K562 (cell line): ENCODE results near the gene XAB2. TPM values are rescaled to one million over a fixed set of nuclear protein-coding genes. Genes with fewer than 3 reads are reported as not detected.

Experiments
- ATAC-seq: fragments of 200-7000 bp; cut with Tn5 transposase; 3 replicates; pipeline ENCODE4 v1.9.1; 2020; ENCODE audit warnings: moderate library complexity
- BruUV-seq: library from RNA; stranded (reverse); fragments of 400-500 nt; replicated peaks from 2 replicates; lab custom pipeline; 2021; lab: Mats Ljungman, UMichigan
- CTCF ChIA-PET: fragments of 300-600 bp; formaldehyde crosslinking; extraction: SDS; loops from one replicate; lab custom pipeline; 2021; ENCODE audit warnings: low intra/inter-chr PET ratio; lab: Yijun Ruan, JAX
- POLR2A ChIA-PET: fragments of 300-600, 350-650 bp; sonication (Branson Sonifier 250); formaldehyde crosslinking; extraction: SDS; loops from one replicate; lab custom pipeline; 2021; ENCODE audit warnings: antibody characterized with exemption, inconsistent platforms; lab: Yijun Ruan, JAX
- DNase-seq, 4 experiments: peaks; one replicate each; pipeline versions ENCODE4 v3.0.0 to v3.0.0-alpha.2; 2011 to 2018; ENCODE audit warnings: low spot score in 3 of 4, mixed read lengths in 3 of 4; ENCODE audit errors: extremely low read depth in 1 of 4
- FAIRE-seq: peaks from 2 replicates; lab custom pipeline; 2011; peaks lifted over from hg19 to GRCh38; lab: Jason Lieb, UNC
- H2AFZ ChIP-seq: 2 replicates; pipeline ENCODE4 v1.6.0; 2011; ENCODE audit warnings: low read depth, low read length, control low read depth, inconsistent platforms
- H3K27ac ChIP-seq: fragments of 200-600 bp; 3 replicates; pipeline ENCODE4 v1.8.0; 2011; ENCODE audit warnings: low read depth, mild to moderate bottlenecking, control low read depth, inconsistent platforms, low read length, moderate library complexity, mixed read lengths; ENCODE audit errors: extremely low read depth
- H3K27me3 ChIP-seq, 2 experiments: fragments of 300-600 bp in 1 of 2; 2 replicates in 1 of 2; 3 replicates in 1 of 2; pipeline versions ENCODE4 v1.6.0 to v1.8.0; 2011; ENCODE audit warnings: inconsistent platforms in 2 of 2, low read length in 2 of 2, mild to moderate bottlenecking in 1 of 2, mixed read lengths in 1 of 2, moderate library complexity in 1 of 2; ENCODE audit not compliant: control insufficient read depth in 2 of 2, insufficient read depth in 2 of 2
- H3K36me3 ChIP-seq: fragments of 300-600 bp; 3 replicates; pipeline ENCODE4 v1.8.0; 2011; ENCODE audit warnings: mild to moderate bottlenecking, low read length, inconsistent platforms; ENCODE audit not compliant: control insufficient read depth, insufficient read depth
- H3K4me1 ChIP-seq, 2 experiments: fragments of 200-600 bp in 1 of 2; replicated peaks in 1 of 2; 2 replicates in 1 of 2; 3 replicates in 1 of 2; pipeline versions ENCODE4 v1.5.1 to v1.8.0; 2011; ENCODE audit warnings: inconsistent platforms in 2 of 2, low read length in 2 of 2, mild to moderate bottlenecking in 1 of 2, mixed read lengths in 1 of 2, moderate library complexity in 1 of 2; ENCODE audit not compliant: control insufficient read depth in 2 of 2, insufficient read depth in 2 of 2
- H3K4me2 ChIP-seq: 2 replicates; pipeline ENCODE4 v1.6.1; 2011; ENCODE audit warnings: low read length, control low read depth, inconsistent platforms, mixed read lengths; ENCODE audit not compliant: insufficient read depth
- H3K4me3 ChIP-seq: fragments of 200-600 bp; sonication (generic), shearing (Covaris generic); 2 replicates; pipeline ENCODE4 v1.5.1; 2016; ENCODE audit warnings: control low read depth, inconsistent platforms
- H3K79me2 ChIP-seq: fragments of 200-600 bp; 3 replicates; pipeline ENCODE4 v1.8.0; 2011; ENCODE audit warnings: low read length, inconsistent platforms; ENCODE audit not compliant: control insufficient read depth, insufficient read depth
- H3K9ac ChIP-seq, 2 experiments: 2 replicates each; pipeline versions ENCODE4 v1.6.0 to v1.6.1; 2011; ENCODE audit warnings: low read depth in 2 of 2, low read length in 2 of 2, control low read depth in 1 of 2, inconsistent platforms in 1 of 2, mild to moderate bottlenecking in 1 of 2, mixed read lengths in 1 of 2; ENCODE audit not compliant: insufficient read depth in 1 of 2
- H3K9me1 ChIP-seq: one replicate; pipeline ENCODE4 v1.6.0; 2011; ENCODE audit warnings: inconsistent platforms, mild to moderate bottlenecking, low read length, moderate library complexity; ENCODE audit not compliant: control insufficient read depth, insufficient read depth
- H3K9me3 ChIP-seq: replicated peaks from 2 replicates; pipeline ENCODE4 v1.5.1; 2011; ENCODE audit warnings: low read depth, low read length, inconsistent platforms; ENCODE audit not compliant: control insufficient read depth, insufficient read depth
- H4K20me1 ChIP-seq: replicated peaks from 2 replicates; pipeline ENCODE4 v1.6.1; 2011; ENCODE audit warnings: low read length, inconsistent platforms, mixed read lengths; ENCODE audit not compliant: control insufficient read depth, insufficient read depth
- ADNP ChIP-seq: fragments of 200-800 bp; sonication (Bioruptor generic); IDR thresholded peaks from 2 replicates; pipeline ENCODE4 v1.6.1; 2016; ENCODE audit warnings: missing genetic modification characterization, missing compliant biosample characterization
- BHLHE40 ChIP-seq: IDR thresholded peaks from 2 replicates; pipeline ENCODE4 v1.6.1; 2011; ENCODE audit warnings: low read length, improper control_type of control experiment
- ESRRB ChIP-seq: fragments of 250-450 bp; sonication (Bioruptor Pico); IDR thresholded peaks from 2 replicates; pipeline ENCODE4 v1.5.0; 2020; ENCODE audit warnings: mild to moderate bottlenecking, moderate library complexity, borderline replicate concordance
- HDAC2 ChIP-seq: fragments of 450-650 bp; IDR thresholded peaks from 2 replicates; pipeline ENCODE4 v1.6.1; 2016; ENCODE audit warnings: mild to moderate bottlenecking
- KDM2B ChIP-seq: fragments of 250-450 bp; sonication (Bioruptor Pico); IDR thresholded peaks from 2 replicates; pipeline ENCODE4 v1.8.0; 2021; ENCODE audit warnings: mild to moderate bottlenecking, moderate library complexity
- MEF2A ChIP-seq: IDR thresholded peaks from 2 replicates; pipeline ENCODE4 v1.6.1; 2011; ENCODE audit warnings: low read depth, mild to moderate bottlenecking, low read length, moderate library complexity; ENCODE audit not compliant: control insufficient read depth
- MTA1 ChIP-seq: fragments of 450-650 bp; IDR thresholded peaks from 2 replicates; pipeline ENCODE4 v1.6.1; 2017; ENCODE audit warnings: borderline replicate concordance
- NR2F6 ChIP-seq: fragments of 450-650 bp; formaldehyde crosslinking; IDR thresholded peaks from 2 replicates; pipeline ENCODE4 v1.4.0; 2020; ENCODE audit warnings: mild to moderate bottlenecking
- NR3C1 ChIP-seq: sonication (generic); formaldehyde crosslinking; IDR thresholded peaks from 2 replicates; pipeline ENCODE4 v1.8.1; 2022; ENCODE audit warnings: missing genetic modification reagents
- RUNX1 ChIP-seq: sonication (generic); IDR thresholded peaks from 2 replicates; pipeline ENCODE4 v1.6.1; 2016; ENCODE audit warnings: antibody characterized with exemption, low read depth
- STAT6 ChIP-seq: sonication (generic); formaldehyde crosslinking; IDR thresholded peaks from 2 replicates; pipeline ENCODE4 v1.8.1; 2023; ENCODE audit warnings: mild to moderate bottlenecking, missing genetic modification reagents
- UBTF ChIP-seq, 2 experiments: IDR thresholded peaks; 2 replicates each; pipeline ENCODE4 v1.6.1; 2012; ENCODE audit warnings: improper control_type of control experiment in 2 of 2, low read depth in 2 of 2, low read length in 2 of 2, borderline replicate concordance in 1 of 2
- ZBED1 ChIP-seq: IDR thresholded peaks from 2 replicates; pipeline ENCODE4 v1.6.1; 2014
- ZNF121 ChIP-seq: sonication (generic); formaldehyde crosslinking; conservative IDR thresholded peaks from 2 replicates; pipeline ENCODE4 v1.8.0; 2022; ENCODE audit warnings: missing genetic modification reagents
- ZNF408 ChIP-seq: fragments of 250-450 bp; sonication (Bioruptor Pico); IDR thresholded peaks from 2 replicates; pipeline ENCODE4 v1.4.0; 2020; ENCODE audit warnings: low read depth, mild to moderate bottlenecking, moderate library complexity
- WGBS: fragments of 100-300 bp; shearing (Covaris generic); methylation state at CpG from one replicate; pipeline ENCODE4 v1.1.6; 2016; ENCODE audit warnings: low coverage, mixed read lengths; ENCODE audit not compliant: insufficient coverage; ENCODE audit errors: missing lambda C conversion rate; 5-methylcytosine and 5-hydroxymethylcytosine counted together
- in situ Hi-C: fragments of 300-500 bp; cut with MboI; formaldehyde crosslinking; loops from 4 replicates; pipeline ENCODE4 v1.15.0; 2018; ENCODE audit warnings: inconsistent platforms, mixed read lengths
- intact Hi-C: fragments of 100-400 bp; cut with micrococcal nuclease; formaldehyde crosslinking; loops from 2 replicates; pipeline ENCODE4 v1.14.2; 2022
- polyA plus RNA-seq, 8 experiments: library from polyadenylated mRNA; depleted of rRNA in 4 of 8; stranded (reverse) in 5 of 8; unstranded in 3 of 8; fragments of >200 nt; fragmentation: Nextera tagmentation in 2 of 8; fragmentation: Illumina TruSeq in 1 of 8; extraction: Ambion mirVana in 2 of 8; extraction: Trizol in 1 of 8; gene quantifications; 2 replicates each; pipeline versions ENCODE4 v1.2.1 to v1.2.3, GENCODE V29; 2011 to 2014; ENCODE audit warnings: inconsistent platforms in 1 of 8, missing spikeins in 1 of 8
- total RNA-seq, 7 experiments: library from RNA; depleted of rRNA in 6 of 7; stranded (reverse); fragments of >200 nt in 6 of 7; fragmentation: Illumina TruSeq in 2 of 7; extraction: Trizol in 2 of 7; gene quantifications; 2 replicates each; pipeline versions ENCODE4 v1.2.1 to v1.2.3, GENCODE V29; 2011 to 2021; ENCODE audit warnings: low replicate concordance in 1 of 7
- TF ChIP-seq, protein P1 (sequence below): fragments of 250-450 bp; sonication (Bioruptor Pico); IDR thresholded peaks from 2 replicates; pipeline ENCODE4 v1.5.0; 2022; ENCODE audit warnings: mild to moderate bottlenecking

The XAB2 gene
- total and polyA plus RNA-seq, 9 of the 15 experiments (the other 6 are each of a cell fraction or from before 2014, with no cell fraction given), result 0.21 to 58.3 (median 20.0) TPM

DNA sequence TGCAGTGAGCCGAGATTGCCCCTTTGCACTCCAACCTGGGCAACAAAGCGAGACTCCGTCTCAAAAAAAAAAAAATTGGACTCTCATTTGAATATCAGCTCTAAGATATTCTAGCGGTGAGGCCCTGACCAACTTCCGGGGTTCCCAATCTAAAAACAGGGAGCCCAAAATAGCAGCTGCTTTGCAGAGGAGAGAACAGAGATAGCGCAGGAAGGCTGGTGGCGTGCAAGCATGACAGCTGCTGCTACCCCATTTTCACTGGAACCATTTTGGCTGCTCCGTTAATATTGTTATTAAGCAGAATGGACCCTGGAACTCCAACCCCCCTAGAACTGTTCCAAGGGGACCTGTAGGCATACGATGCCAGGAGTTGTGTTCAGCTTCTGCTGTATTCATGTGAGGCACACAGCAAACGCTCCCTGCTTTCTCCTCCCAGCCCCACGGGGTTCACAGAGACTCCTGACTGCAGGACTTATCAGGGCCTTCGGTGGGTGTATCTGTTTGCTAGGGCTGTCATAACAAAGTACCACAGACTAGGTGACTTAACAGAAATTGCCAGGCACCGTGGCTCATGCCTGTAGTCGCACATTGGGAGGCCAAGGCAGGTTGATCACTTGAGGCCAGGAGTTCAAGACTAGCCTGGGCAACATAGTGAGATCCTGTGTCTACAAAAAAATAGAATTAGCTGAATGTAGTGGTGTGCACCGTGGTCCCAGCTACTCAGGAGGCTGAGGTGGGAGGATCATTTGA, 19.1 kb upstream of the XAB2 start:
- Histone ChIP-seq H3K9ac (no peak overlapping the region), H3K4me1 (peaks cover 2 to 38% of the 10 kb centered on the region in 2 experiments; a peak in 4 of 5 replicates), H3K79me2 (no peaks in the 10 kb centered on the region), H3K4me3 (no peak overlapping the region), H4K20me1 (peaks cover 5% of the 10 kb centered on the region), H3K9me3 (no peaks in the 10 kb centered on the region), H2AFZ (no peak overlapping the region), H3K4me2 (no peak overlapping the region), H3K36me3 (peaks cover 32% of the 10 kb centered on the region; the same call in 2 of the 3 replicates), H3K27ac (no peak overlapping the region), H3K9me1 (no peaks in the 10 kb centered on the region), H3K27me3 (no peaks in the 10 kb centered on the region)
- 58% methylated on average over 14 of the region's 15 CpGs for WGBS
- DNase-seq (no peak), ATAC-seq (no peak), FAIRE-seq (peak; percentile 64)
- intact Hi-C loops (no loop called here), in situ Hi-C loops (no loop called here)
- no TSS peak for BruUV-seq
- ChIA-PET POLR2A (interaction anchor here (0.5 to 2.9 kb wide), 4 partner anchors 11 to 20 kb away, joined by 3 to 18 read pairs (median 3); partner anchors contain the start of genes RETN and STXBP2), CTCF (no interaction called here)
- TF ChIP-seq ADNP (peak; percentile 64), ZNF121 (CRISPR knock-in tag) (peak; percentile 100), BHLHE40 (no peak), RUNX1 (no peak), KDM2B (CRISPR knock-in tag) (no peak), ESRRB (CRISPR knock-in tag) (no peak), UBTF (IDR thresholded peaks at IDR 0.05; ENCODE audit: borderline replicate concordance in 1 of 2, low read depth in 2 of 2, low read length in 2 of 2) (no peak), MEF2A (no peak), NR2F6 (CRISPR knock-in tag) (no peak), MTA1 (no peak), STAT6 (CRISPR knock-in tag) (no peak), NR3C1 (CRISPR knock-in tag) (no peak), ZNF408 (CRISPR knock-in tag) (no peak), HDAC2 (peak; percentile 25; the same call in 1 of the 2 replicates), ZBED1 (no peak)
- TF ChIP-seq, protein P1, sequence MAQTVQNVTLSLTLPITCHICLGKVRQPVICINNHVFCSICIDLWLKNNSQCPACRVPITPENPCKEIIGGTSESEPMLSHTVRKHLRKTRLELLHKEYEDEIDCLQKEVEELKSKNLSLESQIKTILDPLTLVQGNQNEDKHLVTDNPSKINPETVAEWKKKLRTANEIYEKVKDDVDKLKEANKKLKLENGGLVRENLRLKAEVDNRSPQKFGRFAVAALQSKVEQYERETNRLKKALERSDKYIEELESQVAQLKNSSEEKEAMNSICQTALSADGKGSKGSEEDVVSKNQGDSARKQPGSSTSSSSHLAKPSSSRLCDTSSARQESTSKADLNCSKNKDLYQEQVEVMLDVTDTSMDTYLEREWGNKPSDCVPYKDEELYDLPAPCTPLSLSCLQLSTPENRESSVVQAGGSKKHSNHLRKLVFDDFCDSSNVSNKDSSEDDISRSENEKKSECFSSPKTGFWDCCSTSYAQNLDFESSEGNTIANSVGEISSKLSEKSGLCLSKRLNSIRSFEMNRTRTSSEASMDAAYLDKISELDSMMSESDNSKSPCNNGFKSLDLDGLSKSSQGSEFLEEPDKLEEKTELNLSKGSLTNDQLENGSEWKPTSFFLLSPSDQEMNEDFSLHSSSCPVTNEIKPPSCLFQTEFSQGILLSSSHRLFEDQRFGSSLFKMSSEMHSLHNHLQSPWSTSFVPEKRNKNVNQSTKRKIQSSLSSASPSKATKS (CRISPR knock-in tag), result no peak
